OCI-LY3 (cell line): ENCODE results near the gene HHIP.

Experiments used
- CTCF ChIP-seq: fragments of 200-600, 300-600 bp; sonication (generic); IDR thresholded peaks from 2 replicates; pipeline ENCODE4 v1.5.1; 2014; ENCODE audit warnings: antibody characterized with exemption, low read length, low read depth
- EZH2phosphoT487 ChIP-seq: fragments of 200-600 bp; shearing (Covaris generic); IDR thresholded peaks from 2 replicates; pipeline ENCODE4 v1.6.1; 2018; ENCODE audit warnings: antibody characterized with exemption, mixed run types, low read depth

- TF ChIP-seq CTCF (no peak), EZH2phosphoT487 (no peak)
Measured at GRCh38 chr4:144655491-144655890, 9.5 kb downstream of the HHIP start.
